ENCODE results near the gene CAB39.

CAB39 gene

DNA sequence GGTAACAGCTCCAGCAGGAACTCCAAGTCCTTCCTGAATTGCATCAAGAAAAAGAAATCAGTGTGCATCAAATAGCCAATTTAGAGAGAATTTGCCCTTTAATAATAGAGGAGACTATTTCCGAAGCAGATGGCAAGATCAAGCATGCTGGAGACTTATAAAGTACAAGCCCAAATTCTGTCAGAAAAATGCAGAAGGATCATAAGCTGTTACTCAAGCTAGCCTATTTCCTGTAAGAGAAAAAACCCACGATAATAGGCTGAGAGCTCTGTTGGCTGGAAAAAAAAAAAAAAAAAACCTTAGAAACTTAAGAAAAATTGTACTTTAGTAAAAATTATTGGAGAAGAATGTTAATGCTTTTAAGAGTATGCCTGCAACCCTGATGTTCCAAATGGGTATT is 127.7 kb downstream of the CAB39 start:
- ChIA-PET POLR2A (no interaction called here), CTCF (interaction anchor here (0.7 to 2.6 kb wide), 9 partner anchors 8 to 212 kb away, joined by 3 to 14 read pairs (median 6); no protein-coding TSS in a partner anchor)
- H3K4me3 ChIP-seq (ENCODE audit: low read depth, low read length): no peak overlapping the region
- no peak for DNase-seq (ENCODE audit: low read depth, low spot score)
- no peak for TF ChIP-seq CTCF (IDR thresholded peaks at IDR 0.05; ENCODE audit: insufficient read depth, low read length, missing control alignments)

GRCh38 chr2:230842473-230842872 is 129.8 kb downstream of the CAB39 start:
- TF ChIP-seq CTCF (IDR thresholded peaks at IDR 0.05; ENCODE audit: insufficient read depth, low read length, missing control alignments): no peak
- H3K4me3 ChIP-seq (ENCODE audit: low read depth, low read length): no peak overlapping the region
- ChIA-PET CTCF (interaction anchor here (0.9 kb wide), 1 partner anchor 18 kb away, joined by 3 read pairs; no protein-coding TSS in a partner anchor), POLR2A (no interaction called here)
- no peak for DNase-seq (ENCODE audit: low read depth, low spot score)

DNA sequence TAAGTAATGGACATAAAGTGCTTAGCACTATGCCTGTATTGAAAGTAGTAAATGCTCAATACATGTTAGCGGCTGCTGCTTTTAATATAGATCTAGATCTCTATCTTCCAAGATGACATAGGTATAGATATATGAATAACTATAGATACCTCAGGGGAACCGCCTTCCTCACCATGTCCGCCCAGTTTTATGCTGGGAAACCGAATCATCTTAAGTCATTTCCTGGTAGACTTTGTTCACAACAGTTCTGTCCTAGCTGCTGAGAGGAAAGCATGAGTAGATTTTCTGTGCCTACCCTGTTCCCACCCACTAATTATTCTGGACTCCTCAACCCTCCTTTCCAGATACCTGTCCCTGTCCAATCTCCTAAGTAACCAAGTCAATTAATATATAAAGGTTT is 130.5 kb downstream of the CAB39 start:
- TF ChIP-seq CTCF (IDR thresholded peaks at IDR 0.05; ENCODE audit: insufficient read depth, low read length, missing control alignments): no peak
- H3K4me3 ChIP-seq (ENCODE audit: low read depth, low read length): no peak overlapping the region
- POLR2A ChIA-PET: no interaction called here
- CTCF ChIA-PET: interaction anchor here (0.9 kb wide), 1 partner anchor 19 kb away, joined by 3 read pairs; no protein-coding TSS in a partner anchor
- DNase-seq (ENCODE audit: low read depth, low spot score): no peak

DNA sequence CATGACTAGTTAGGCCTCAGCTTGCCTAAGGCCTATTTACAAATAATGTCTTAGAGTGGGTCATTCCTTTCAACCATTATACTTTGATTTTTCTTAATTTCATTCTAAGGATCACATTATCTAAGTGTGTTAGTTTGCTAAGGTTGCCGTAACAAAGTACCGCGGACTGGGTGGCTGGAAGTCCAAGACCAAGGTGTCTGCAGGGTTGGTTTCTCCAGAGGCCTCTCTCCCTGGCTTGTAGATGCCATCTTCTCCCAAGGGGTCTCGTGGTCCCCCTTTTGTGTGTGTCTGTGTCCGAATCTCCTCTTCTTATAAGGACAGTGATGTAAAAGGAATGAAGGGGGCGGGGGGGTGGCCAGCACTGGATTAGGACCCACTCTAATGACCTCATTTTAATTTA is 133.7 kb downstream of the CAB39 start:
- ChIA-PET POLR2A (no interaction called here), CTCF (interaction anchor here (0.9 to 4.2 kb wide), 8 partner anchors 13 to 141 kb away, joined by 3 to 79 read pairs (median 14); no protein-coding TSS in a partner anchor)
- TF ChIP-seq CTCF (IDR thresholded peaks at IDR 0.05; ENCODE audit: insufficient read depth, low read length, missing control alignments): no peak
- DNase-seq (ENCODE audit: low read depth, low spot score): no peak
- H3K4me3 ChIP-seq (ENCODE audit: low read depth, low read length): no peak overlapping the region

DNA sequence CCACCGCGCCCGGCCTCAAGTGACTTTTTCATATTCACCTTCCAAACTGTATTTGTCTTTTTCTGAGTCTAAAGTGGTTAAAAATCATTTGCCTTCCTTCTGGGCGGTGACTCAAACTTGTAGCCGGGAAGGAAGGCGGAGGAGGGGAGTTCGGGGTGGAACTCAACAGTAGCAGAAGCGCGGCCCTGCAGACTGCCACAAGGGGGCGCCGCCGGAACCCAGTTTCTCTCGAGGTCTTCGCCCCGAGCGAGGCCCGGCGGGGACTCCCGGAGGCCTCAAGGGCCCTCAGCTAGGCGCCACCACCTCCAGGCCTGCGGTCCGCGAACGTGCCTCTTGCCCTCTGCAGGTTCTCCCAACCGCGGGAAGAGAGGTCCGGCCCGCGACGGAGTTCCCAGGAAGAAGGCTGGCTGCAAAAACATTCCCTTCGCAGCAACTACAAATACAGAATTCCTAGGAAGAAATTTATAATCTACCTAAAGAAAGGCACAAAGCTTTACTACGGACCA is 135.3 kb downstream of the CAB39 start:
- ChIA-PET POLR2A (no interaction called here), CTCF (interaction anchor here (0.7 to 4.2 kb wide), 28 partner anchors 8 to 929 kb away, joined by 3 to 79 read pairs (median 6); partner anchors contain the start of gene ITM2C)
- TF ChIP-seq CTCF (IDR thresholded peaks at IDR 0.05; ENCODE audit: insufficient read depth, low read length, missing control alignments): peak; percentile 95
- peak; percentile 9 for DNase-seq (ENCODE audit: low read depth, low spot score)
- no peak overlapping the region for H3K4me3 ChIP-seq (ENCODE audit: low read depth, low read length)

DNA sequence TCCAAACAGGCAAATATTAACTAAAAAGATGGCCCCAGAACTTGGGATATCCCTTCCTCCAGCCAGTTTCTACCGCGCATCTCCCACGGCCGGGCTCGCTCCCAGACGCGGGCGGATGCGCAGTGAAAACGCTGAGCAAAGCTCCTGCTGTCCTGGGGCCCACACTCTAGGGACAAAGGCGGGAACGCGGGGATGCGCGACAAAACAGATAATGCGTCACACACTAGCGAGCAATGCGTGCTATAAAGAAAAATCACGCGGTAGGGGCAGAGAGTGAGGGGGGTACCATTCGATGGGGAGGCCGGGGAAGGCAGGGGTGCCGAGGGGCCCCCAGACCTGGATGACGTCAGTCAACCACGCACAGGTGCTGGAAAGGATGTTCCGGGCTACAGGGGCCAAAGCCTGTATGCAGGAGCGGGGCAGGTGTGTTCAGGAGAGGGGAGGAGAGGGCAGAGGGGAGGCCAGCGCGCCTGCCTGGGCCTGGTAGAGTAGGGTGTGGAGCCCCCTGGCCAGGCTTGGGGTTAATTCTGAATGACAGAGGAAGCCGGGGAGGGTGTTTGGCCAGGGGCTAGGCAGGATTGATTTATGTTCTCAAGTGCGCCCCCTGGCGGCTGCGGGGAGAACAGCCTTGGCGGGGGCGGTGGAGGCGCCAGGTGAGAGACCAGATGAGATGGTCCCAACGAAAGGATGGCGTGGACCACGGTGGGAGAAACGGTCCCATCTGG is 137.2 kb downstream of the CAB39 start:
- no peak for DNase-seq (ENCODE audit: low read depth, low spot score)
- TF ChIP-seq CTCF (IDR thresholded peaks at IDR 0.05; ENCODE audit: insufficient read depth, low read length, missing control alignments): peak; percentile 75
- CTCF ChIA-PET: interaction anchor here (1.0 to 4.2 kb wide), 21 partner anchors 8 to 203 kb away, joined by 3 to 79 read pairs (median 8); partner anchors contain the start of gene ITM2C
- POLR2A ChIA-PET: no interaction called here
- no peak overlapping the region for H3K4me3 ChIP-seq (ENCODE audit: low read depth, low read length)

Data from AG04449 (cell line).